Testis (tissue), 3 donors: ENCODE results near the gene ERC1. TPM values are rescaled to one million over a fixed set of nuclear protein-coding genes. Genes with fewer than 3 reads are reported as not detected.
"Not testable (repeated sequence)": the region's sequence is repeated elsewhere in the genome, so short reads cannot be mapped to it uniquely, and the experiment has no call there.

ENCODE experiments used
- DNase-seq: peaks from one replicate; pipeline ENCODE4 v3.0.0-alpha.2; 2019
- H3K27ac ChIP-seq, 2 donors: fragments of 200-600 bp; sonication (generic); one replicate each; pipeline ENCODE4 v1.5.1; 2019
- H3K27me3 ChIP-seq: fragments of 200-600 bp; sonication (generic); one replicate; pipeline ENCODE4 v1.5.1; 2019
- H3K36me3 ChIP-seq: fragments of 200-600 bp; sonication (generic); one replicate; pipeline ENCODE4 v1.5.1; 2017; ENCODE audit warnings: low read depth; ENCODE audit errors: missing control alignments
- H3K4me1 ChIP-seq: fragments of 200-600 bp; sonication (generic); one replicate; pipeline ENCODE4 v1.5.1; 2019
- H3K4me3 ChIP-seq, 2 donors: fragments of 200-600 bp; sonication (generic); one replicate each; pipeline ENCODE4 v1.5.1; 2017 to 2019
- H3K9me3 ChIP-seq: fragments of 200-600 bp; sonication (generic); one replicate; pipeline ENCODE4 v1.5.1; 2017
- POLR2A ChIP-seq: fragments of 450-650 bp; IDR thresholded peaks from one replicate; pipeline ENCODE4 v1.6.1; 2017; ENCODE audit warnings: antibody characterized with exemption, mild to moderate bottlenecking, moderate library complexity
- WGBS, 2 donors: methylation state at CpG; one replicate each; pipeline ENCODE4 v1.1.5; 2018; 5-methylcytosine and 5-hydroxymethylcytosine counted together
- intact Hi-C: fragments of 100-400 bp; cut with DNase I; formaldehyde crosslinking; loops from one replicate; pipeline ENCODE4 v1.15.1; 2023; ENCODE audit warnings: low total_unique reads
- polyA plus RNA-seq: library from polyadenylated mRNA; stranded (reverse); fragments of 350-450 nt; fragmentation: Illumina TruSeq; extraction: RNeasy Lipid Tissue Mini Kit (QIAGEN cat#74804); gene quantifications from one replicate; pipeline ENCODE4 v1.2.3, GENCODE V29; 2014; ENCODE audit warnings: low read depth, low replicate concordance; ENCODE audit not compliant: insufficient read depth
- total RNA-seq, 2 donors: library from RNA; depleted of rRNA; stranded (reverse); fragments of >200 nt; gene quantifications; one replicate each; pipeline ENCODE4 v1.2.3, GENCODE V29; 2016
- TF ChIP-seq, protein P1 (sequence below), 3 experiments: fragments of 450-650 bp in 2 of 3; fragments of 200-600 bp in 1 of 3; sonication (generic) in 1 of 3; IDR thresholded peaks; one replicate each; pipeline ENCODE4 v1.5.1; 2016 to 2019; ENCODE audit warnings: antibody characterized with exemption in 3 of 3, mild to moderate bottlenecking in 2 of 3, moderate library complexity in 1 of 3

Gene ERC1
- total and polyA plus RNA-seq, 3 donors from 2014 or later, result 25.8 to 109 (median 106) TPM

DNA sequence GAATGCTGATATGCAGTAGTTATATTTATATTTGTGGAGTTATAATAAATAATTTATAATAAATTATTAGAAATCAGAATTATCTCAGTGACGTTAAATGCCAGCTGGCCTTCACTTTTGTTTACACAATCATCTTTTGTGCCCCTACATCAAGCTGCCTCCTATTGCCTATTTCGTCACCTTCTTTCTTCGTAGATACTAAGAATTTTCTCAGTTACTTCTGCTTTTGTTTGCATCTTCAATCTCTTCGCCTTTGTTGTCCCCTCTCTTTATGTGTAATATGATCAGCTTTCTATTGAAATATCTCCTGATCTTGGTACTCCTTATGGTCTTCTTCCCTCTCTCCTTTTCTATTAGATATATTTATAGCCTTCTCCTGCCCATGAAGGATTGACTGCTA lies 197.0 kb downstream of the ERC1 start:
- H3K36me3 ChIP-seq, result no peaks in the 10 kb centered on the region
- H3K4me3 ChIP-seq, result no peak overlapping the region
- H3K27me3 ChIP-seq, result no peaks in the 10 kb centered on the region
- TF ChIP-seq, protein P1, sequence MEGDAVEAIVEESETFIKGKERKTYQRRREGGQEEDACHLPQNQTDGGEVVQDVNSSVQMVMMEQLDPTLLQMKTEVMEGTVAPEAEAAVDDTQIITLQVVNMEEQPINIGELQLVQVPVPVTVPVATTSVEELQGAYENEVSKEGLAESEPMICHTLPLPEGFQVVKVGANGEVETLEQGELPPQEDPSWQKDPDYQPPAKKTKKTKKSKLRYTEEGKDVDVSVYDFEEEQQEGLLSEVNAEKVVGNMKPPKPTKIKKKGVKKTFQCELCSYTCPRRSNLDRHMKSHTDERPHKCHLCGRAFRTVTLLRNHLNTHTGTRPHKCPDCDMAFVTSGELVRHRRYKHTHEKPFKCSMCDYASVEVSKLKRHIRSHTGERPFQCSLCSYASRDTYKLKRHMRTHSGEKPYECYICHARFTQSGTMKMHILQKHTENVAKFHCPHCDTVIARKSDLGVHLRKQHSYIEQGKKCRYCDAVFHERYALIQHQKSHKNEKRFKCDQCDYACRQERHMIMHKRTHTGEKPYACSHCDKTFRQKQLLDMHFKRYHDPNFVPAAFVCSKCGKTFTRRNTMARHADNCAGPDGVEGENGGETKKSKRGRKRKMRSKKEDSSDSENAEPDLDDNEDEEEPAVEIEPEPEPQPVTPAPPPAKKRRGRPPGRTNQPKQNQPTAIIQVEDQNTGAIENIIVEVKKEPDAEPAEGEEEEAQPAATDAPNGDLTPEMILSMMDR (IDR thresholded peaks at IDR 0.05), result no peak
- no peak for TF ChIP-seq POLR2A
- WGBS, 2 donors, result 82 to 88% methylated on average over 4 of the region's 4 CpGs
- intact Hi-C loops, result no loop called here
- H3K9me3 ChIP-seq, result no peaks in the 10 kb centered on the region
- H3K27ac ChIP-seq, result no peak overlapping the region
- H3K4me1 ChIP-seq, result no peaks in the 10 kb centered on the region
- DNase-seq, result no peak

DNA sequence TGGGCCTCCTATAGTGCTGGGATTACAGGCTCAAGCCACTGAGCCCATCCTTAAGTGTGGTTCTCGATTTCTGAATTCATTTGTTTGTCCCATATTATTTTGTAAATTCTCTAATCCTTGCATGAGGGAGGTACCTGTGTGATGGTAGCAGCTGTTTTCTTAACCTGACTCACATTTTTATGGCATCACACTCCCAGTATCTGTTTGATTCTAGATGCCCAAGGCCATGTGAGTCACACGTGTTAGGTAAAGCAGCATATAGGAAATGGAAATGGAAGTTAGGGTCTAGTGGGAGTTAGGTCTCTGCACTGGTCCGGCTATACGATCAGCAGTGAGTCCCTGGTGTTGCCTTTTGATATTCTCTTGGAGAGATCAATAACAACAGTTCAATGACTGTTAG lies 198.1 kb downstream of the ERC1 start:
- TF ChIP-seq, protein P1 (IDR thresholded peaks at IDR 0.05), result no peak
- TF ChIP-seq POLR2A, result no peak
- intact Hi-C loops, result no loop called here
- Histone ChIP-seq H3K4me1 (no peaks in the 10 kb centered on the region), H3K9me3 (no peaks in the 10 kb centered on the region), H3K4me3 (no peak overlapping the region), H3K36me3 (no peaks in the 10 kb centered on the region), H3K27ac (no peak overlapping the region), H3K27me3 (no peaks in the 10 kb centered on the region)
- 87 to 95% methylated on average over 4 of the region's 4 CpGs for WGBS, 2 donors
- DNase-seq, result no peak

GRCh38 chr12:1195513-1195912 lies 204.5 kb downstream of the ERC1 start:
- DNase-seq, result no peak
- peaks cover 6% of the 10 kb centered on the region for H3K4me1 ChIP-seq
- H3K4me3 ChIP-seq, result no peak overlapping the region
- H3K36me3 ChIP-seq, result no peaks in the 10 kb centered on the region
- intact Hi-C loops, result no loop called here
- H3K9me3 ChIP-seq, result no peaks in the 10 kb centered on the region
- TF ChIP-seq, protein P1 (IDR thresholded peaks at IDR 0.05), result no peak
- no peak for TF ChIP-seq POLR2A
- H3K27me3 ChIP-seq, result no peaks in the 10 kb centered on the region
- 89 to 92% methylated on average over 4 of the region's 4 CpGs for WGBS, 2 donors
- H3K27ac ChIP-seq, result no peak overlapping the region

GRCh38 chr12:1197264-1198018 lies 206.4 kb downstream of the ERC1 start:
- no peaks in the 10 kb centered on the region for H3K9me3 ChIP-seq
- TF ChIP-seq, protein P1 (IDR thresholded peaks at IDR 0.05), result no peak
- TF ChIP-seq POLR2A, result no peak
- H3K4me3 ChIP-seq, result no peak overlapping the region
- intact Hi-C loops, result no loop called here
- 87 to 98% methylated on average over 3 of the region's 3 CpGs for WGBS, 2 donors
- no peaks in the 10 kb centered on the region for H3K27me3 ChIP-seq
- no peaks in the 10 kb centered on the region for H3K36me3 ChIP-seq
- H3K4me1 ChIP-seq, result peaks cover 16% of the 10 kb centered on the region
- DNase-seq, result no peak
- H3K27ac ChIP-seq, result no peak overlapping the region

DNA sequence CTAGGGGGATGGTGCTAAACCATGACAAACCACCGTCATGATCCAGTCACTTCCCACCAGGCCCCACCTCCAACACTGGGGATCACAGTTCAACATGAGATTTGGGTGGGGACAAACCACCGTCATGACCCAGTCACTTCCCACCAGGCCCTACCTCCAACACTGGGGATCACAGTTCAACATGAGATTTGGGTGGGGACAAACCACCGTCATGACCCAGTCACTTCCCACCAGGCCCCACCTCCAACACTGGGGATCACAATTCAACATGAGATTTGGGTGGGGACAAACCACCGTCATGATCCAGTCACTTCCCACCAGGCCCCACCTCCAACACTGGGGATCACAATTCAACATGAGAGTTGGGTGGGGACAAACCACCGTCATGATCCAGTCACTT lies 207.8 kb downstream of the ERC1 start:
- H3K36me3 ChIP-seq, DNase-seq, H3K27me3 ChIP-seq, intact Hi-C loops, H3K9me3 ChIP-seq, H3K4me3 ChIP-seq: not testable (repeated sequence)
- H3K27ac ChIP-seq, result peak overlapping the region; percentile 77 to 90
- H3K4me1 ChIP-seq, result peaks cover 24% of the 10 kb centered on the region
- WGBS, 2 donors, result 76 to 82% methylated on average over 3 to 5 of the region's 5 CpGs
